ENCODE results near the gene RING1. TPM values are rescaled to one million over a fixed set of nuclear protein-coding genes. Genes with fewer than 3 reads are reported as not detected.

Gene RING1
- total RNA-seq, 4 donors from 2014 or later = 16.1 to 25.2 (median 21.6) TPM

DNA sequence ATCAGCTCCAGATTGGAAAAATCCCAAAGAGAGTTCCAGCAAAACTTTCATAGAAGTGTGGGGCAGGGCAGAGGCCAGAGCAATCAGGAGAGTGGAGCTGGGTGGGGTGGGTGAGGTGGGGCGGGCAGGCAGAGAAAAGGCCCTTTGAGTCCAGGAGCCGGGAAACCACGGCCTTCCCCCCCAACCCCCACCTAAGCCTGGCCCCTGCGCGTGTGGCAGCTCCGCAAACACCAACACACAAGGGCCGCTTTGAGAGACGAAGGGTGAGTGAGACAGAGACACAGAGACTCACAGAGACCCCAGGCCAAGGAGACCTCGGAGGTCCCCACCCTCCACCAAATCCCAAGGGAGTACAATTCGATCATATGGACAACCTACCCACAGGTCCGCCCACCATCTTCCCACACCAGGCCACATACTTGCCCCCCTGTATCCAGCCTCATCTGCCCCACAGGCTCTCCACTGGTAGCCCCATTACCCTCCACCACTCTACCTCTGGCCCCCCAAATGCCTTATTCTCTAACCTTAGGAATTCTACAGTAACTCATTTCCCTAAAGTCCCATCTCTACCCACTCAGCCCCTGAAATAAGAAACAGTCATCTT lies 17.7 kb upstream of the RING1 start:
- no peak for DNase-seq (ENCODE audit: low spot score in 2 of 2)
- peaks cover 0 to 22% (median 10%) of the 10 kb centered on the region in 3 donors for H3K36me3 ChIP-seq
- WGBS, 2 donors = 44 to 50% methylated on average over 11 of the region's 11 CpGs
- H3K9me3 ChIP-seq = no peaks in the 10 kb centered on the region
- H3K4me1 ChIP-seq = peaks cover 0 to 49% (median 15%) of the 10 kb centered on the region in 4 donors
- H3K4me3 ChIP-seq = no peak overlapping the region
- TF ChIP-seq POLR2A (IDR thresholded peaks at IDR 0.05) = no peak
- TF ChIP-seq, protein P1, sequence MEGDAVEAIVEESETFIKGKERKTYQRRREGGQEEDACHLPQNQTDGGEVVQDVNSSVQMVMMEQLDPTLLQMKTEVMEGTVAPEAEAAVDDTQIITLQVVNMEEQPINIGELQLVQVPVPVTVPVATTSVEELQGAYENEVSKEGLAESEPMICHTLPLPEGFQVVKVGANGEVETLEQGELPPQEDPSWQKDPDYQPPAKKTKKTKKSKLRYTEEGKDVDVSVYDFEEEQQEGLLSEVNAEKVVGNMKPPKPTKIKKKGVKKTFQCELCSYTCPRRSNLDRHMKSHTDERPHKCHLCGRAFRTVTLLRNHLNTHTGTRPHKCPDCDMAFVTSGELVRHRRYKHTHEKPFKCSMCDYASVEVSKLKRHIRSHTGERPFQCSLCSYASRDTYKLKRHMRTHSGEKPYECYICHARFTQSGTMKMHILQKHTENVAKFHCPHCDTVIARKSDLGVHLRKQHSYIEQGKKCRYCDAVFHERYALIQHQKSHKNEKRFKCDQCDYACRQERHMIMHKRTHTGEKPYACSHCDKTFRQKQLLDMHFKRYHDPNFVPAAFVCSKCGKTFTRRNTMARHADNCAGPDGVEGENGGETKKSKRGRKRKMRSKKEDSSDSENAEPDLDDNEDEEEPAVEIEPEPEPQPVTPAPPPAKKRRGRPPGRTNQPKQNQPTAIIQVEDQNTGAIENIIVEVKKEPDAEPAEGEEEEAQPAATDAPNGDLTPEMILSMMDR (IDR thresholded peaks at IDR 0.05) = no peak
- no peak for TF ChIP-seq EP300 (IDR thresholded peaks at IDR 0.05)
- H3K27ac ChIP-seq = peak overlapping the region in 1 of 4 donors; percentile 43
- H3K27me3 ChIP-seq = peaks cover 0 to 28% of the 10 kb centered on the region in 2 donors

DNA sequence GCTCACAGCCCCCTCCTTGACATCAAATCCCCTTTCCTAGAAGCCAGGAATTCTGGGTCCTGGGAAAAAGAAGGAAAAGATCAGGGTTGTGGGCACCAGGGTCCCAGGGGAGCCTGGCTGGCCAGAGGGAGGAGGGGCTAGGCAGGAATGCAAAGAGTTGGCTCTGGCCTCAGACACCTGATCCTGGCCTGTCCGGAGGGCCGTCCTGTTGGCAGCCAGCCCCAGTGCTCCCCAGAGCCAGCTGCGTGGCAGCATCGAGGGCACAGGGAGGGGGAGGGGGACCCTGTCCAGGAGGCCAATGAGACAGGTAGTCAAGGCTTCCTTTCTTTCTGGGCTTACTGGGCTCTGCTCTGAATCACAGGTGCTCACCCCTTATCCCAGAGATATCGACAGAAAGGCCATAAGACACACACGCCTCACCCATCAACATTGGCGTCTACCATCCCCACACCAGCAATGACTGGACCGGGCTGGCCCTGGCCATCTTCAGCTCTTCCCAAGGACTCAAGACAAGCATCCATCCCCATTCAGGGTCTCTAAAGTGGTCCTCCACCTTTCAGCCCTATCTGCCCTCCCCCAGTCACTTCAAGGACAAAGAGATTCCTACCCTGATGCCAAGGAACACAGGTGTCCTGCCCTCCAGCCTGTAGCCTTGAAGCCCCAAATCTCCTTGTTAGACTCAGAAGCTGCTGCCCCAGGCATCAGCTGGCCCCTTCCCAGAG lies 16.8 kb upstream of the RING1 start:
- H3K9me3 ChIP-seq = no peaks in the 10 kb centered on the region
- H3K4me1 ChIP-seq = peaks cover 0 to 58% (median 15%) of the 10 kb centered on the region in 4 donors
- H3K36me3 ChIP-seq = peaks cover 0 to 28% (median 20%) of the 10 kb centered on the region in 3 donors
- TF ChIP-seq POLR2A (IDR thresholded peaks at IDR 0.05) = no peak
- no peak for TF ChIP-seq EP300 (IDR thresholded peaks at IDR 0.05)
- TF ChIP-seq, protein P1 (IDR thresholded peaks at IDR 0.05) = no peak
- H3K4me3 ChIP-seq = no peak overlapping the region
- peak overlapping the region in 1 of 4 donors; percentile 84 for H3K27ac ChIP-seq
- 51 to 62% methylated on average over 8 of the region's 8 CpGs for WGBS, 2 donors
- H3K27me3 ChIP-seq = peaks cover 0 to 28% of the 10 kb centered on the region in 2 donors
- no peak for DNase-seq (ENCODE audit: low spot score in 2 of 2)

DNA sequence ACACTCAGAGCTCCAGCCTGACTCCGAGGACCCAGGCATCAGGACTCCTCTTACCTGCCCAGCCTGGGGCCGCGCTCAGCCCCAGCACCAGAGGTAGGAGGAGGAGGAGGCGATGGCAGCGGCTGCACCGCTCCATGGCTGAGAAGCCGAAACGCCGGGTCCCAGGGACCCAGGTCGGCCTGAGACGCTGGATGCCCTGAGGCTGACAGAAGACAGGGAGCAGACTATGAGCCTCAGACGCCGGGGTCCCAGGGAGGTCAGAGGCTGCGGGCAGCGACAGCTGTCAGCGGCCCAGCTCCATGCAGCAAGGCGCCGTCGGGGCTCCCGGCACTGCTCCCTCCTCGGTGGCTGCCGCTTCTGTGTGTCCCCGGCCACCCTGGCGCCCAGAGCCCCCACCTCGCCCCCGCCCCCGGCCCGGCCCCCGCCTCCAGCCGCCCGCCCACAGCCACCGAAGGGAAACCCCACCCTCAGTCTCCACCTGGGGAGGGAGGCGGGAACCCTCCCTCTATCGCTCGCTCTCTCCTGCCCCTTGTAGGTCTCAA lies 16.1 kb upstream of the RING1 start, which contains the start of gene COL11A2:
COL11A2 (minus strand) TSS at position 363 of the 542 bp plus-strand sequence; CDS start at position 136, 227 bp downstream.
- H3K27me3 ChIP-seq = peaks cover 0 to 28% of the 10 kb centered on the region in 2 donors
- peak within 1 kb of the TSS; percentile 61 to 84 (median 72) for H3K27ac ChIP-seq
- peaks cover 0 to 63% (median 15%) of the 10 kb centered on the region in 4 donors for H3K4me1 ChIP-seq
- TF ChIP-seq, protein P1 (IDR thresholded peaks at IDR 0.05) = no peak
- no peak for TF ChIP-seq EP300 (IDR thresholded peaks at IDR 0.05)
- no peak for TF ChIP-seq POLR2A (IDR thresholded peaks at IDR 0.05)
- peak within 1 kb of the TSS; percentile 32 to 53 (median 41) for H3K4me3 ChIP-seq
- H3K36me3 ChIP-seq = peaks cover 0 to 32% (median 25%) of the 10 kb centered on the region in 3 donors
- no peak for DNase-seq (ENCODE audit: low spot score in 2 of 2)
- no peaks in the 10 kb centered on the region for H3K9me3 ChIP-seq
- WGBS, 2 donors = 16 to 25% methylated on average over 22 to 25 of the region's 35 CpGs

DNA sequence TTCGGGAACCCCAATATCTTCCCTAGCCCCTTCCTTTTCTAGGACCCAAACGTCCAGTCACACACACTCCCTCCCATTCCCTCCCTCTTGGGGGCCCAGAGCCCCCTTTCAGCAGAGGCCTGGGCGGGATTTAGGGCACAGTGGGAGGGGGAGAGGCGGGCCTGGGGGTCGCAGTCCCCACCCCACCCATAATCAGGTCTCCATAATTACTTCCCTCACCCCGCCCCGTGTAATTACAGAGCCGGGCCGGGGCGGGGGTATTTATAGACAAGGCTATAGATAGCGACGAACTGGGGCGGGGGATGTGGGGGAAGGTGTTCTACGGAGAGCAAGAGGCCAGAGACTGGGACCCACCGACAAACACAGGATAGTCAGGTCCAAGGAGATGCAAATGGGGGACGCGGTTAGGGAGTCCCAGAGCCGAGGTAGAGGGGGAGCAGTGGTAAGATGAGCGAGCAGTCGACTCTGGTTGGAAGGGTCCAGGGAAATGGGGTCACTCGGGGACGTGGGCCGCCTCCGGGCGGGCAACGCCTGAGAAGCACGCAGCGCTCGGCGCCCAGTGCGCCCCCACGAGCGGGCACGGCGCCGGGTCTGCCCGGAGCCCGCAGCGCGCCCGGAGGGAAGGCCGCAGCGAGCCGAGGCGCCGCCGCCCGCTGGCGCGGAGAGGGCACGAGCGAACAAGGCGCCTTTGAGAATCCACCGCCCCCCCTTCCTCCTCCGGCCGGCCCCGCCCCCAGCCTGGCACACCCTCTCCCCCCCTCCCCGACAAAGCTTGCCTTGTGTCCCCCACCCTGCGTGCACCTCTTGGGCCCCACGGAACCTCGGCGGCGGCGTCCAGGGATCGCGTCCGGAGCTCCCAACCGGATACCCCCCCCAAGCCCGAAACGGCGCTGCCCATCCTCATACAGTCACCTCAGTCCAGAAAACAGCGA lies 15.4 kb upstream of the RING1 start:
- Histone ChIP-seq H3K4me1 (peaks cover 0 to 70% (median 18%) of the 10 kb centered on the region in 4 donors), H3K27me3 (peaks cover 0 to 28% of the 10 kb centered on the region in 2 donors), H3K36me3 (peaks cover 0 to 39% (median 25%) of the 10 kb centered on the region in 3 donors), H3K4me3 (peak overlapping the region; percentile 32 to 53 (median 41)), H3K9me3 (no peaks in the 10 kb centered on the region), H3K27ac (peak overlapping the region; percentile 61 to 84 (median 72))
- TF ChIP-seq POLR2A (IDR thresholded peaks at IDR 0.05) = no peak
- TF ChIP-seq, protein P1 (IDR thresholded peaks at IDR 0.05) = peak in 2 of 5 experiments; percentile 11 to 22
- no peak for TF ChIP-seq EP300 (IDR thresholded peaks at IDR 0.05)
- no peak for DNase-seq (ENCODE audit: low spot score in 2 of 2)
- 2% methylated on average over 42 to 64 of the region's 72 CpGs for WGBS, 2 donors
